Mucosa of rectum (tissue), 2 donors: ENCODE results near the gene SLC25A22.

ENCODE experiments used
- H3K27ac ChIP-seq, 2 donors: one replicate each; pipeline ENCODE4 v1.7.0; 2013; ENCODE audit warnings: inconsistent platforms in 2 of 2, low read depth in 2 of 2, low read length in 2 of 2
- H3K27me3 ChIP-seq, 2 donors: one replicate each; pipeline ENCODE4 v1.7.0; 2013; ENCODE audit warnings: low read length in 2 of 2; ENCODE audit not compliant: control insufficient read depth in 2 of 2, insufficient read depth in 2 of 2
- H3K36me3 ChIP-seq, 2 donors: one replicate each; pipeline ENCODE4 v1.7.0; 2013; ENCODE audit warnings: low read length in 2 of 2; ENCODE audit not compliant: control insufficient read depth in 2 of 2, insufficient read depth in 2 of 2
- H3K4me1 ChIP-seq, 2 donors: one replicate each; pipeline ENCODE4 v1.7.0; 2013; ENCODE audit warnings: low read length in 2 of 2, mild to moderate bottlenecking in 1 of 2; ENCODE audit not compliant: control insufficient read depth in 2 of 2, insufficient read depth in 2 of 2
- H3K4me3 ChIP-seq, 2 donors: one replicate each; pipeline ENCODE4 v1.7.0; 2013; ENCODE audit warnings: low read length in 2 of 2
- H3K9ac ChIP-seq, 2 donors: one replicate each; pipeline ENCODE4 v1.7.0; 2013; ENCODE audit warnings: low read length in 2 of 2, low read depth in 1 of 2, mild to moderate bottlenecking in 1 of 2
- H3K9me3 ChIP-seq, 2 donors: one replicate each; pipeline ENCODE4 v1.7.0; 2013; ENCODE audit warnings: low read length in 2 of 2; ENCODE audit not compliant: control insufficient read depth in 2 of 2
- donor health status: healthy.
- donor health status: Normal muscosa, but diverticular disease.

The SLC25A22 gene

DNA sequence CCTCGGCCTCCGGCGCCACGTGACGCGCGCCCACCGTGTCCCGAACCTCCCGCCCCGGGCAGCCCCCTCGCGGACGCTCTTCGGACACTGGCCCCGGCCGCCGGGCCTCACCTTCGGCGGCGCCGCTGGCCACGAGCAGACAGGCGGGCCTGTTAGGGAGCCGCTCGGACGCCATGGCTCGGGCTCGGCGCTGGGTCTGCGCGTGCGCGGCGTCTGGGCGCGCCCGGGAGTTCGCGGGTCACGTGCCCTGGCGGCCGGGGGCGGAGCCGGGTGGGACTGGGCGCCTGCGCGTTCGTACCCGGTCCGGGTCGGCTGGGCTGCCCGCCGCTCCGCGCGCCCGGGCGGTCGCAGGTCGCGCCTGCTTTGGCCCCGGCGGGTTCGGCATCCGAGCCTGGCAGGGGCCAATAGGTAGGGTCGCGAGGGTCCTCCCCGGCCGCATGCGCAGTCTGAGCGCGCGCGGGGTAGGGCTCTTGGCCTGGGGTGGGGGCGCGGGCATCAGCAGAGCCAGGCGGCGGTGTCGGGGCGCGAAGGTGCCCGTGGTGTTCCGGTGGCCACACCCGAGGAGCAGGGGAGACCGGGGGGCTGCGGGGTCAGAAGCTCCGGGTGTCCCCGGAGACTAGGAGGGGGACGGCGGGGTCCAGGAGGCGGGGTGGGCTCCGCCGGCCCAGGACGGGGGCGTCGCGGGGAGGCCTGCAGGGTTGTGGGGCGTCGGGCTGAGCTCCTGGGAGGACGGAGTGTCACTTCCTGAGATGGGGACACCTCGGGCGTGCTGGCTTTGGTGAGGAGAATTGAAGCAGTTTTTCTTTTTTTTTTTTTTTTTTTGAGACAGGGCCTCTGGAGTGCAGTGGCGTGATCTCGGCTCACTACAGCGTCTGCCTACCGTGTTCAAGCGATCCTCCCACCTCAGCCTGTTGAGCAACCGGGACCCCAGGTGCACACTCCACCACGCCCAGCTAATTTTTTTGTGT lies 20.5 kb downstream of the SLC25A22 start, which contains the start of gene GATD1:
Gene GATD1, minus strand, starts transcription at position 200 of the 968 bp plus-strand sequence. Its CDS starts 25 bp downstream, at position 175.
- peak within 1 kb of the TSS; percentile 74 to 80 for H3K4me3 ChIP-seq
- peaks cover 14 to 21% of the 10 kb centered on the region in 2 donors for H3K4me1 ChIP-seq
- peak within 1 kb of the TSS; percentile 61 to 67 for H3K27ac ChIP-seq
- H3K9ac ChIP-seq, result peak within 1 kb of the TSS; percentile 66 to 91
- no peaks in the 10 kb centered on the region for H3K27me3 ChIP-seq
- H3K9me3 ChIP-seq, result no peaks in the 10 kb centered on the region
- H3K36me3 ChIP-seq, result peaks cover 9 to 10% of the 10 kb centered on the region in 2 donors

DNA sequence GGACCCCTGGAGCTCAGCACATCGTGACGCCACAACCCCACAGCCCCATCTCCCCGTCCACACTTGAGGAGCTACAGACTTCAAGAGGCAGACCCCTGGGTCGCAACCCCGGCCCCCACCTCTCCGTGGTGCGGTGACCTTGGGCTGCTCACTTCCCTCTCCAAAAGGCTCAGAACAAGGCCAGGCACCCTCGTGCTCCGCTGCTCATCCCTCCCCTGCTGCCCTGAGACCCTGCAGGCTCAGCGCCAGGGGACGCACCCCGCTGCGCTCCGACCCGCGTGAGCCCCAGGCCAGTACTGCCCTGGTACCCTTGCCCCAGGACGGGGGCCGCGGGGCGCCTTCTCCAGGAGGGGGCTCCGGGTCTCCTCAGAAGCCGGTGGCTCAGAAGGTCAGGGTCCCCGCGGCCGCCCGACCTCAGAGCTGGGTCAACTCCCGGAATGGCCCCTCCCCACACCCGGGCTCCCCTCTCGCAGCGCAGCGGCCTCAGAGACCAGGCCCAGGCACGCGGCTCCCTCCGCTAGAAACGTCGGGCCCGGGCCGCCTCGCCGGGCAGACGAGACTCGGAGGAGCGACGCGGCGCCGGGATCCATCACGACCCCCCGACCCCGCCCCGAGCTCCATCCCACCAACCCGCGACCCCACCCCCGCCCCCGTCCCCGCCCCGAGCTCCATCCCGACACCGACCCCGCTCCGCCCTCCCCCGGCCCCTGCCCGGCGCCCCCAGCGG lies 21.4 kb downstream of the SLC25A22 start:
- peak overlapping the region; percentile 52 to 58 for H3K27ac ChIP-seq
- H3K9ac ChIP-seq, result peak overlapping the region; percentile 66 to 91
- no peaks in the 10 kb centered on the region for H3K27me3 ChIP-seq
- H3K9me3 ChIP-seq, result no peaks in the 10 kb centered on the region
- H3K4me3 ChIP-seq, result peak overlapping the region; percentile 74 to 80
- H3K4me1 ChIP-seq, result peaks cover 14 to 21% of the 10 kb centered on the region in 2 donors
- peaks cover 10 to 11% of the 10 kb centered on the region in 2 donors for H3K36me3 ChIP-seq

DNA sequence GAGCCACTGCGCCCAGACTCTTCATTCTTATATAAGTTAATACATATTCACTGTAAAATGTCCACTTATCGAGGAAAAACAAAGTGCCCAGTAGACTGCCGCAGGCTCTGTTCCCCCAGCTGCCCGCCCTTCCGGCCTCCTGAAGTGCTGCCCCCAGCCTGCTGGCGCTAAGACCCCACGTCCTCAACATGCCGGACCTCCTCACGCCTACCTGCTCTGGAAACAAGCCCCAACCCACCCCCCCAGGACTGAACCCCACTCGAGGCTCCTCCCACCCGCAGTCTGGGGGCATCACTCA lies 21.9 kb downstream of the SLC25A22 start:
- Histone ChIP-seq H3K4me1 (peaks cover 14 to 21% of the 10 kb centered on the region in 2 donors), H3K36me3 (peaks cover 10 to 14% of the 10 kb centered on the region in 2 donors), H3K27ac (no peak overlapping the region)

DNA sequence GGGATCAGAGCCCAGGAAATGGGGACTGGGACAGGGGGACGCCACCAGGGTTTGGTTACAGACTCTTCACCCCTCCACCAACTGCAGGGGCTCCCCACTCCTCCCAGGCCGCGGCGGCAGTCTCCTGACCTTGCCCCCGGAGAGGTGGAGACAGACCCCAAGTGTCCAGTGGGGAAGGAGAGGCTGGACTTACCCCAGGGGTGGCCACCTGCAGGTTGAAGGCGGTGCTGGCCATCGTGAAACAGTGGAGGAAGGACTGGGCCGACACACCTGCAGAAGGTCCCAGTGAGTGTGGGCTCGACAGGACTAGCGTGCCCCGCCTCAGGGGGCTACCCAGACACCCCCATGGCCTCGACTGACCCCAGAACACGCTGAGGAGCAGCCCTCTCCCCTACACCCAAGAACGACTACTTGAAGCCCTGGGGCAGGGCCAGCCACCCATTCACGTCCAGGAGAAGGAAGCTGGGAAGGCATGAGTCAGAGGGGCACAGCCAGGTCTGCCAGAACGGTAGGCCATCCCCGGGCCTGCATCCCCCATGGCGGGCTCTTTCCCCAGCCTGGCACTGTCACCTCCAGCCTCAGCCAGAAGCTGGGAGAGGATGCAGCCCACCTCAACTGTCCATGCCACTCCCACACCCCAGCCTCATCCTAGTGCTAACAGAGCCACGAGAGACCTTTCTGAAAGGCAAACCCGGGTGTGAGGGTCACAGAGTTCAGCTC lies 23.0 kb downstream of the SLC25A22 start:
- Histone ChIP-seq H3K4me1 (peaks cover 14 to 21% of the 10 kb centered on the region in 2 donors), H3K27ac (no peak overlapping the region), H3K4me3 (no peak overlapping the region), H3K9ac (no peak overlapping the region), H3K36me3 (peaks cover 19 to 24% of the 10 kb centered on the region in 2 donors), H3K27me3 (no peaks in the 10 kb centered on the region), H3K9me3 (no peaks in the 10 kb centered on the region)

More for the DNA sequence above, 21.9 kb downstream of the SLC25A22 start:
- Histone ChIP-seq H3K9me3 (no peaks in the 10 kb centered on the region), H3K4me3 (peak overlapping the region; percentile 74 to 80), H3K9ac (peak overlapping the region; percentile 66 to 91), H3K27me3 (no peaks in the 10 kb centered on the region)

DNA sequence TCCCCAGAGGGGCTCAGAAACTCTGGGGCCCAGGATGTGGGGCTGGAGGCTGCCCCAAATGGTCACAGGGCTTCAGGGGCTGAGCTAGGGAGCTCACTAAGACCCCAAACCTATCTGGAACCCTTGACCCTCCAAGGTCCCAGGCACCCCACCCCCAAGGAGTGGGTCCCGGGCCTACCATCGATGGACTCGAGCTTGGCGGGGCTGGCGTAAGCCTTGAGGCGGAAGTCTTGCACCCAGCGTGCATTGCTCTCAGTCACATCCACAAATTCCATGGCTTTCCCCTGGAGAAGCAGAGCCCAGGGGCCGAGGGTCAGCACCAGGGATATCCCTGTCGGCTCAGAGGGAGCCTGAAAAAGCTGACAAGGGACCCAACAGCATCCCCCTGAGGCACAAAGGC lies 24.3 kb downstream of the SLC25A22 start:
- Histone ChIP-seq H3K9me3 (no peaks in the 10 kb centered on the region), H3K9ac (no peak overlapping the region), H3K4me1 (peaks cover 14 to 21% of the 10 kb centered on the region in 2 donors), H3K27ac (no peak overlapping the region), H3K4me3 (no peak overlapping the region), H3K36me3 (peaks cover 22 to 26% of the 10 kb centered on the region in 2 donors), H3K27me3 (no peaks in the 10 kb centered on the region)

DNA sequence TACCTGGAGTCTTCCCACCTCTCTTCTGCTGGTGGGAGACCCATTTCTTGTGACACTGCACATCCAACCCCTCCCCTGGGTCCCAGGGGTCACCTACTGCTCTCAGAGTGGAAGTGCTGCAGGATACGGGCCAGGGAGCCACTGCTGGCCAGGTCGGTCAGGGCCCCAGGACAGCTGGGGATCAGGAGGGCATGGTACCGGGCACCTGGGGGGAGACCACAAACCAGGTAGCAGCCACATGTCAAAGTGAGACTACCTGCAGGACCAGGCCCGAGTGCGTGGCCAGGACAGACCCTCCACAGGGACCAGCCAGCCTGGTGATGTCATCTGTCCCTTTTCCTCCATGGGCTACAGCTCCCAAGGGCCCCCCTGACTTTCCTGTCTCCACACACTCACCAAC lies 24.7 kb downstream of the SLC25A22 start:
- Histone ChIP-seq H3K27me3 (no peaks in the 10 kb centered on the region), H3K4me1 (peaks cover 13 to 21% of the 10 kb centered on the region in 2 donors), H3K9me3 (no peaks in the 10 kb centered on the region), H3K4me3 (no peak overlapping the region), H3K36me3 (peaks cover 22 to 26% of the 10 kb centered on the region in 2 donors), H3K27ac (no peak overlapping the region), H3K9ac (no peak overlapping the region)

DNA sequence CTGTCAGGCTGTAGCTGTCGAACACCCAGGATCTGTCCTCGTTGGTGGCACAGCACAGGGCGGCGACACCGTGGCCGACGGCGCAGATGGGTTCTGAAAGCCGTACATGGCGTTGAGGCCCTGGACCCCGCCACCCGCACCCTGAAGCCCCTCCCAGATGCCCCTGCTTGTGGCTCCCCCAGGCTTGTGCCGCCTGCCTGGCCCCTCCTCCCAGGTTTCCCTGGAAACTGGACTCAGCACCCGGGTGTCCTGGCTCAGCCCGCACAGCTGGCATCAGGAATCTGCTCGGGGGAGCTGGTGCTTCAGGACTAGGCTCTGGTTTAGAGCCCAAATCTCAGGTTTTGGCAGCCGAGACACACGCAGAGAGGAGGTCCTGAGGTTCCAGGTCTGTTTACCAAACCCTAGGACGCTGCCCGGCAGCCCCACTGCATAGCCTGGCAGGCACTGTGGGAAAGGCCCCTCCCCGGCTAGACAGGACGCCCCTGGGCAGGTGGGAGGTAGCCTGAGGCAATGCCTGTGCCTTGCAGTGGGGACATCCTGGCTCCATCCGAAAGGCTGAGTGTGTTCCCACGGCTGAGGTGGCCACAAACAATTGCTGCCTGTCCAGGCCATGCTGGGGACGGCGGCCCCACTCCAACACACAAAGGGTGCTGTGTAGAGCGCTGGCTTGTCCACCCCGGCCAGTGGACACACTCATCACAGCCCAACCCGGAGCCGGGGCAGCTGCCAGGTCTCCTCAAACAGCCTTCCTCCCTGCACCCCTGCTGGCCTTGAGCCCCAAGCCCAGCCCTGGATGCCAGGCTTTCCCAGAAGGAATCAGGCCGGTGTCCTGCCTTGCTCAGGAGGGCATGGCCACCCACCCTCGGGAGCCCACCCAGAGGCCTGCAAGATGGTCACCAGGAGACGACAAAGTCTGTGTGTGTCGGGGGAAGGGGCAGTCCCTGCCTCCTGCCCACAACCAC lies 25.4 kb downstream of the SLC25A22 start:
- Histone ChIP-seq H3K4me3 (no peak overlapping the region), H3K9ac (no peak overlapping the region), H3K27me3 (no peaks in the 10 kb centered on the region), H3K27ac (no peak overlapping the region), H3K9me3 (no peaks in the 10 kb centered on the region), H3K36me3 (peaks cover 22 to 26% of the 10 kb centered on the region in 2 donors), H3K4me1 (peaks cover 7 to 15% of the 10 kb centered on the region in 2 donors)

DNA sequence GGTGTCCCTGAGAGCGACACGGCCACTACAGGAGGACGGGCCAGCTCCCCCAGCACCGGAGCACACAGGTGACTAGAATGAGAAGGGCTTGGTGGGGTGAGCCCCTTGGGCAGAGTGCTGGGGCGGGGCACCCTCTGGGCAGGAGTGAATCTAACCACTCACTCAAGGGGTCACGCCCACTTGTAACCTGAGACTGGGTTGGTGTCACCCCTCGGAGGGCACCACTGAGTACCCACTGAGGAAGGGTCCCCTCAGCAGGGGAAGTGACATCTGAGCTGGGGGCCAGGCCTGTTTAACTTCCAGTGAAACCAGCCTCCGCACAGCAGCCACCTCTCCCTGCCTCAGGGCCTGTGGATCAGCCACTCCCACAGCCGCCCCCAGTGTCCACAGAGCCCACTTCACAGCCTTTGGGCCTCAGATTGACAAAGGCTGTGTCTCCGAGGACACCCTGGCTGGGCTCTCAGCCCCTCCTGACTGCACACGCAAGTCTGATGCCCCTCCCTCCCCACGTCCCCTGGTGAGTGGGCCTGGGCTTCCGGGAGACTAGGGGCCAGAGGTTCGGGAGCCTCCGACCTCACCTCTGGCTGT lies 26.4 kb downstream of the SLC25A22 start:
- Histone ChIP-seq H3K27me3 (no peaks in the 10 kb centered on the region), H3K27ac (no peak overlapping the region), H3K4me1 (peaks cover 7 to 15% of the 10 kb centered on the region in 2 donors), H3K9ac (no peak overlapping the region), H3K4me3 (no peak overlapping the region), H3K9me3 (no peaks in the 10 kb centered on the region), H3K36me3 (peaks cover 26 to 31% of the 10 kb centered on the region in 2 donors)
